T-helper 22 cell (primary cell): ENCODE measurements around the gene CAVIN4.

Experiments used
- DNase-seq: peaks from one replicate; pipeline ENCODE4 v3.0.0-alpha.2; 2020; ENCODE audit warnings: low read depth

The CAVIN4 gene

GRCh38 chr9:100577776-100578448 lies at the start of gene CAVIN4:
CAVIN4 (plus strand) TSS chr9:100578079; CDS start chr9:100578144, 65 bp downstream.
- DNase-seq = no peak

- no peak for DNase-seq
These were observed 43.5 kb upstream of the CAVIN4 start for GRCh38 chr9:100534401-100534800.

- no peak for DNase-seq
These were observed 37.6 kb upstream of the CAVIN4 start for GRCh38 chr9:100540327-100540726.

- no peak for DNase-seq
These were observed 28.8 kb upstream of the CAVIN4 start for GRCh38 chr9:100549048-100549447.

GRCh38 chr9:100554935-100555401 lies 22.9 kb upstream of the CAVIN4 start:
- DNase-seq = no peak

GRCh38 chr9:100555471-100555870 lies 22.4 kb upstream of the CAVIN4 start:
- no peak for DNase-seq

GRCh38 chr9:100557053-100557452 lies 20.8 kb upstream of the CAVIN4 start:
- no peak for DNase-seq

GRCh38 chr9:100561256-100561655 lies 16.6 kb upstream of the CAVIN4 start:
- no peak for DNase-seq

- DNase-seq = no peak
These were observed 10.0 kb upstream of the CAVIN4 start for GRCh38 chr9:100567856-100568255.

- no peak for DNase-seq
These were observed 4.1 kb upstream of the CAVIN4 start for GRCh38 chr9:100573655-100574260.

- DNase-seq = no peak
These were observed 2.9 kb upstream of the CAVIN4 start for GRCh38 chr9:100575006-100575405.

GRCh38 chr9:100575765-100576386 lies 2.0 kb upstream of the CAVIN4 start:
- DNase-seq = no peak

- DNase-seq = no peak
These were observed 731 bp downstream of the CAVIN4 start for GRCh38 chr9:100578610-100579009.

- DNase-seq = no peak
These were observed 1.8 kb downstream of the CAVIN4 start for GRCh38 chr9:100579665-100580064.

GRCh38 chr9:100580257-100580656 lies 2.4 kb downstream of the CAVIN4 start:
- DNase-seq = no peak

- no peak for DNase-seq
These were observed 3.2 kb downstream of the CAVIN4 start for GRCh38 chr9:100581081-100581480.

- DNase-seq = no peak
These were observed 3.8 kb downstream of the CAVIN4 start for GRCh38 chr9:100581661-100582060.

- DNase-seq = no peak
These were observed 5.3 kb downstream of the CAVIN4 start for GRCh38 chr9:100583014-100583802.

GRCh38 chr9:100584951-100585350 lies 7.1 kb downstream of the CAVIN4 start:
- DNase-seq = no peak

GRCh38 chr9:100586093-100586492 lies 8.2 kb downstream of the CAVIN4 start:
- DNase-seq = no peak

GRCh38 chr9:100587375-100587774 lies 9.5 kb downstream of the CAVIN4 start:
- DNase-seq = no peak

GRCh38 chr9:100589582-100589981 lies 11.7 kb downstream of the CAVIN4 start:
- no peak for DNase-seq

- DNase-seq = no peak
These were observed 12.6 kb downstream of the CAVIN4 start for GRCh38 chr9:100590481-100590880.
